RKO (cell line): ENCODE results near the gene BEND5.

Experiments
- DNase-seq: peaks from one replicate; pipeline ENCODE4 v3.0.0-alpha.2; 2016; ENCODE audit warnings: low spot score

Gene BEND5

GRCh38 chr1:48680411-48681035, 96.2 kb downstream of the BEND5 start:
- DNase-seq: no peak

- no peak for DNase-seq
These were observed 96.8 kb downstream of the BEND5 start for GRCh38 chr1:48679859-48680258.

- no peak for DNase-seq
These were observed 97.8 kb downstream of the BEND5 start for GRCh38 chr1:48678710-48679505.
